ENCODE measurements around the gene CBX7. TPM values are rescaled to one million over a fixed set of nuclear protein-coding genes. Genes with fewer than 3 reads are reported as not detected.
A peak's percentile ranks its signal among the peaks of the same experiment; 100 is the strongest.

CBX7 gene
- polyA plus RNA-seq, 3 donors = 3.1 to 18.0 (median 4.0) TPM

DNA sequence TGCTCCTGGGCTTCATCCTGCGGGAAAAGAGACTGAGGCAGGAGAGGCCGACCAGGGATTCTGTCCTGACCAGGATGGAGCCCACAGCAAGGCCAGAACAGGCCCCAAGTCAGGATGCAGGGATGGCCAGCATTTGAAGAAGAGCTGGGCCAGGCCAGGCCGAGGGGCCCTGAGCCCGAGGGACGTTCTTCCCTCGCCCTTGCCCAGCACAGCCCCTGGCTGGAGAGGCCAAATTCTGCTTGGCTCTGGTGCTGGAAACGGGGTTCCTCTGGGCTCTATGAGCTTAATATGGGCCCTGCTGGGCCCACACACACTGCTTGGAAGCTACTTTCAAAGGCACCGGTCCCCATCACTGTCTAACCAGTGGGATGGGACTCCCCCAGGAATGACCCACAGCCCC is 67.8 kb downstream of the CBX7 start:
- no peak overlapping the region for H3K4me2 ChIP-seq (replicated peaks; ENCODE audit: extremely low read depth, low read length, poor library complexity, severe bottlenecking)
- H3K27me3 Mint-ChIP-seq (ENCODE audit: low read depth in 3 of 3) = peaks cover 0 to 1% (median 0%) of the 10 kb centered on the region in 3 donors
- TF ChIP-seq CTCF (IDR thresholded peaks at IDR 0.05) = no peak
- peak overlapping the region in 1 of 7 donors; percentile 42 for H3K27ac Mint-ChIP-seq
- H3K4me3 ChIP-seq (replicated peaks in 1 of 3; ENCODE audit: low read depth in 2 of 3, low read length in 3 of 3) = no peak overlapping the region
- H3K36me3 ChIP-seq (replicated peaks in 1 of 2; ENCODE audit: control insufficient read depth in 1 of 2, insufficient read depth in 2 of 2, low read length in 2 of 2) = peaks cover 20 to 46% of the 10 kb centered on the region in 2 donors
- H3K9ac ChIP-seq (ENCODE audit: insufficient read depth, low read length, poor library complexity, severe bottlenecking) = no peak overlapping the region
- no peaks in the 10 kb centered on the region for H3K27me3 ChIP-seq (ENCODE audit: control insufficient read depth in 2 of 2, insufficient read depth in 2 of 2, low read length in 2 of 2)
- no peak overlapping the region for H2AFZ ChIP-seq (ENCODE audit: insufficient read depth, low read depth, low read length, poor library complexity, severe bottlenecking)
- H3K4me1 ChIP-seq (ENCODE audit: control insufficient read depth in 1 of 2, insufficient read depth in 2 of 2, low read length in 2 of 2) = no peaks in the 10 kb centered on the region
- no peaks in the 10 kb centered on the region for H3K9me3 Mint-ChIP-seq
- no peak overlapping the region for H3K27ac ChIP-seq (ENCODE audit: low read depth in 1 of 2, low read length in 2 of 2)
- H3K79me2 ChIP-seq (ENCODE audit: insufficient read depth, low read length) = no peaks in the 10 kb centered on the region
- WGBS (ENCODE audit: insufficient coverage) = 97% methylated on average over 8 of the region's 8 CpGs
- intact Hi-C loops (cut with micrococcal nuclease) = no loop called here
- no peak overlapping the region for H3K4me3 Mint-ChIP-seq
- H3K4me1 Mint-ChIP-seq = peaks cover 11% of the 10 kb centered on the region
- H3K36me3 Mint-ChIP-seq = peaks cover 38 to 48% of the 10 kb centered on the region in 2 donors
- no peaks in the 10 kb centered on the region for H3K9me3 ChIP-seq (replicated peaks in 1 of 2; ENCODE audit: control insufficient read depth in 1 of 2, insufficient read depth in 1 of 2, low read length in 2 of 2)
- peaks cover 4% of the 10 kb centered on the region for H4K20me1 ChIP-seq (ENCODE audit: insufficient read depth, low read length)
- DNase-seq = no peak

DNA sequence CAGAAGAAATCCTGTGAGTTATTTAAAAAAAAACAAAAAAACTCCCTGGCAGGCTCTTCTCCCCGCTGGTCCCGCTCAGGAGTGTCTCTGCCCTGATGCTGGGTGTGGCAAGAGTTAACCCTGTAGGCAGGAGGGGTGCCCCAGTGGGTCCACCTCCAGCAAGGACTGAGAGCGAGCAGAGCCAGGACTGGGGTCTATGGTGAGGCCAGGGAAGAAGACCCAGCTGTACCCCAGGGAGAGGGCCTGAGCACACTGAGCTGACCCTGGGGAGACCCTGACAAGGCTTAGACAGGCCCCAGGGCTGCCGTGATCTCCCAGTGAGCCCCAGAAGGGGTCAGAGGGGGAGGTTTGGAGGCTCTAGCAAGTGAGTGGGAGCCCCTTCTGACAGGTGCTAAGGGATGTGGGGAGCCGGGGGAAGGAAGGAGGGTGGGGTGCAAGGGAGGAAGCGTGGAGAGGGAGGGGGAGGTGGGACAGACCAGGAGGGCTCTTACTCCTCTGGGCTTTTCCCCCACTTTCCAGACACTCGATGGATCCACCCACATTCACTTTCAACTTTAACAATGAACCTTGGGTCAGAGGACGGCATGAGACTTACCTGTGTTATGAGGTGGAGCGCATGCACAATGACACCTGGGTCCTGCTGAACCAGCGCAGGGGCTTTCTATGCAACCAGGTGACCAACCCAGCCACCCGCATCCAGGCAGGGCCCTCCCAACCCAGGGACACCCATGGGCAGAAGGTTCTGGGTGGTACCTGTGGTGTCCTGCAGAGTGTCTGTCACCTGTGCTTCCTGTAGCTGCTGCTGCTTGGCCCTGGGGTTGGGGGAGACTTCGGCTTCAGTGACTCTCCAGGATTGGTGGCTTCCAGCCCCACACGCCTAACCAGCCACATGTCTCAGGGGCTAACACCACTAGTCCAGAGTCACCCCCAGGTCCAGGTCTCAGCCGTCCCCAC is 69.0 kb downstream of the CBX7 start:
- H3K27me3 Mint-ChIP-seq (ENCODE audit: low read depth in 3 of 3) = no peaks in the 10 kb centered on the region
- peaks cover 40 to 57% of the 10 kb centered on the region in 2 donors for H3K36me3 Mint-ChIP-seq
- no peak overlapping the region for H3K27ac ChIP-seq (ENCODE audit: low read depth in 1 of 2, low read length in 2 of 2)
- no peaks in the 10 kb centered on the region for H3K9me3 ChIP-seq (replicated peaks in 1 of 2; ENCODE audit: control insufficient read depth in 1 of 2, insufficient read depth in 1 of 2, low read length in 2 of 2)
- no peak overlapping the region for H3K4me2 ChIP-seq (replicated peaks; ENCODE audit: extremely low read depth, low read length, poor library complexity, severe bottlenecking)
- H3K9me3 Mint-ChIP-seq = no peaks in the 10 kb centered on the region
- H3K27me3 ChIP-seq (ENCODE audit: control insufficient read depth in 2 of 2, insufficient read depth in 2 of 2, low read length in 2 of 2) = no peaks in the 10 kb centered on the region
- intact Hi-C loops (cut with micrococcal nuclease) = no loop called here
- no peak overlapping the region for H3K4me3 Mint-ChIP-seq
- no peak for DNase-seq
- H3K79me2 ChIP-seq (ENCODE audit: insufficient read depth, low read length) = peaks cover 1% of the 10 kb centered on the region
- peaks cover 20 to 46% of the 10 kb centered on the region in 2 donors for H3K36me3 ChIP-seq (replicated peaks in 1 of 2; ENCODE audit: control insufficient read depth in 1 of 2, insufficient read depth in 2 of 2, low read length in 2 of 2)
- peaks cover 13% of the 10 kb centered on the region for H3K4me1 Mint-ChIP-seq
- no peak for TF ChIP-seq CTCF (IDR thresholded peaks at IDR 0.05)
- H2AFZ ChIP-seq (ENCODE audit: insufficient read depth, low read depth, low read length, poor library complexity, severe bottlenecking) = no peak overlapping the region
- H3K27ac Mint-ChIP-seq = no peak overlapping the region
- H3K9ac ChIP-seq (ENCODE audit: insufficient read depth, low read length, poor library complexity, severe bottlenecking) = no peak overlapping the region
- H3K4me1 ChIP-seq (ENCODE audit: control insufficient read depth in 1 of 2, insufficient read depth in 2 of 2, low read length in 2 of 2) = peaks cover 2% of the 10 kb centered on the region in 2 donors
- 90% methylated on average over 8 of the region's 14 CpGs for WGBS (ENCODE audit: insufficient coverage)
- H3K4me3 ChIP-seq (replicated peaks in 1 of 3; ENCODE audit: low read depth in 2 of 3, low read length in 3 of 3) = no peak overlapping the region
- H4K20me1 ChIP-seq (ENCODE audit: insufficient read depth, low read length) = peaks cover 4% of the 10 kb centered on the region

Measured in CD14-positive monocyte (primary cell).